HepG2 (cell line): ENCODE measurements around the gene GGTLC2. TPM values are rescaled to one million over a fixed set of nuclear protein-coding genes. Genes with fewer than 3 reads are reported as not detected.
"Not testable (repeated sequence)": the region's sequence is repeated elsewhere in the genome, so short reads cannot be mapped to it uniquely, and the experiment has no call there.

Experiments used
- ATAC-seq: fragments of 200-7000 bp; cut with Tn5 transposase; 3 replicates; pipeline ENCODE4 v1.9.1; 2020; ENCODE audit warnings: mild to moderate bottlenecking, moderate library complexity
- BruUV-seq: library from RNA; stranded (reverse); fragments of 400-500 nt; replicated peaks from 2 replicates; lab custom pipeline; 2021; lab: Mats Ljungman, UMichigan
- CTCF ChIA-PET: fragments of 300-600 bp; formaldehyde crosslinking; extraction: SDS; loops from one replicate; lab custom pipeline; 2021; ENCODE audit warnings: low total read pairs, inconsistent platforms, low intra/inter-chr PET ratio; lab: Yijun Ruan, JAX
- POLR2A ChIA-PET: fragments of 350-600 bp; sonication (Branson Sonifier 250); formaldehyde crosslinking; loops from one replicate; lab custom pipeline; 2020; ENCODE audit warnings: antibody characterized with exemption, inconsistent platforms; lab: Yijun Ruan, JAX
- DNase-seq: peaks from one replicate; pipeline ENCODE4 v3.0.0-alpha.2; 2015; ENCODE audit warnings: low spot score
- FAIRE-seq: peaks from 3 replicates; lab custom pipeline; 2011; peaks lifted over from hg19 to GRCh38; lab: Jason Lieb, UNC
- H2AFZ ChIP-seq: one replicate; pipeline ENCODE4 v1.6.1; 2011; ENCODE audit warnings: low read length, inconsistent platforms
- H3K27ac ChIP-seq: fragments of 300-600 bp; 3 replicates; pipeline ENCODE4 v1.8.0; 2011; ENCODE audit warnings: mixed run types, mild to moderate bottlenecking, mixed read lengths, low read length, inconsistent platforms; ENCODE audit not compliant: insufficient read depth; ENCODE audit errors: extremely low read length
- H3K27me3 ChIP-seq, 2 experiments: fragments of 200-600 bp in 1 of 2; 2 replicates in 1 of 2; 3 replicates in 1 of 2; pipeline versions ENCODE4 v1.6.0 to v1.8.0; 2011; ENCODE audit warnings: low read length in 2 of 2, mild to moderate bottlenecking in 2 of 2, moderate library complexity in 2 of 2, inconsistent platforms in 1 of 2; ENCODE audit not compliant: insufficient read depth in 2 of 2, control insufficient read depth in 1 of 2
- H3K36me3 ChIP-seq, 2 experiments: fragments of 200-600 bp in 1 of 2; replicated peaks in 1 of 2; 2 replicates in 1 of 2; 3 replicates in 1 of 2; pipeline versions ENCODE4 v1.5.1 to v1.8.0; 2011; ENCODE audit warnings: low read length in 2 of 2, inconsistent platforms in 1 of 2; ENCODE audit not compliant: insufficient read depth in 2 of 2, control insufficient read depth in 1 of 2
- H3K4me1 ChIP-seq: 2 replicates; pipeline ENCODE4 v1.5.1; 2012; ENCODE audit warnings: low read length, inconsistent platforms; ENCODE audit not compliant: insufficient read depth
- H3K4me2 ChIP-seq: 2 replicates; pipeline ENCODE4 v1.6.0; 2011; ENCODE audit warnings: low read depth, low read length, inconsistent platforms
- H3K4me3 ChIP-seq, 3 experiments: fragments of 200-600 bp in 1 of 3; sonication (generic), shearing (Covaris generic) in 1 of 3; replicated peaks in 1 of 3; 2 replicates each; pipeline ENCODE4 v1.5.1; 2011 to 2016; ENCODE audit warnings: low read length in 3 of 3, inconsistent platforms in 2 of 3, low read depth in 2 of 3, mild to moderate bottlenecking in 2 of 3, control low read depth in 1 of 3, mixed read lengths in 1 of 3; ENCODE audit not compliant: insufficient read depth in 1 of 3
- H3K79me2 ChIP-seq: one replicate; pipeline ENCODE4 v1.6.1; 2011; ENCODE audit warnings: low read length, inconsistent platforms; ENCODE audit not compliant: insufficient read depth
- H3K9ac ChIP-seq: 2 replicates; pipeline ENCODE4 v1.6.0; 2011; ENCODE audit warnings: mild to moderate bottlenecking, low read depth, low read length, inconsistent platforms; ENCODE audit not compliant: insufficient read depth
- H3K9me3 ChIP-seq: 2 replicates; pipeline ENCODE4 v1.5.1; 2012; ENCODE audit warnings: mild to moderate bottlenecking, low read length
- H4K20me1 ChIP-seq: 2 replicates; pipeline ENCODE4 v1.6.0; 2011; ENCODE audit warnings: inconsistent platforms, mild to moderate bottlenecking, low read length, moderate library complexity; ENCODE audit not compliant: insufficient read depth
- PAXIP1 ChIP-seq: sonication (generic); formaldehyde crosslinking; conservative IDR thresholded peaks from 2 replicates; pipeline ENCODE4 v1.4.0; 2020; ENCODE audit warnings: mild to moderate bottlenecking, missing genetic modification reagents, moderate library complexity
- POGZ ChIP-seq: sonication (generic); formaldehyde crosslinking; IDR thresholded peaks from 2 replicates; pipeline ENCODE4 v1.4.0; 2020; ENCODE audit warnings: mild to moderate bottlenecking, missing genetic modification reagents
- REPIN1 ChIP-seq: sonication (generic); formaldehyde crosslinking; IDR thresholded peaks from 2 replicates; pipeline ENCODE4 v1.8.0; 2022; ENCODE audit warnings: missing genetic modification reagents, low read depth, mild to moderate bottlenecking, borderline replicate concordance
- ZNF138 ChIP-seq: sonication (generic); formaldehyde crosslinking; IDR thresholded peaks from 2 replicates; pipeline ENCODE4 v1.5.0; 2020; ENCODE audit warnings: mild to moderate bottlenecking, low read depth, missing genetic modification reagents
- ZNF33A ChIP-seq: sonication (generic); formaldehyde crosslinking; IDR thresholded peaks from 2 replicates; pipeline ENCODE4 v1.5.1; 2020; ENCODE audit warnings: missing genetic modification reagents, mild to moderate bottlenecking, moderate library complexity, borderline replicate concordance
- ZNF629 ChIP-seq: sonication (generic); formaldehyde crosslinking; conservative IDR thresholded peaks from 2 replicates; pipeline ENCODE4 v1.5.0; 2020; ENCODE audit warnings: missing genetic modification reagents
- WGBS: methylation state at CpG from one replicate; pipeline ENCODE4 v1.1.6; 2017; ENCODE audit warnings: low lambda C conversion rate; 5-methylcytosine and 5-hydroxymethylcytosine counted together
- in situ Hi-C: cut with HindIII; loops from 2 replicates; pipeline ENCODE4 v1.10.0; 2017; ENCODE audit warnings: low pct_unique_long_range_greater_than_20kb; ENCODE audit not compliant: extremely low pct_ligation_motif_present
- intact Hi-C: fragments of 100-400 bp; cut with micrococcal nuclease; formaldehyde crosslinking; loops from one replicate; pipeline ENCODE4 v1.10.0; 2022; ENCODE audit not compliant: unreplicated experiment
- polyA plus RNA-seq, 8 experiments: library from polyadenylated mRNA; depleted of rRNA in 3 of 8; stranded (reverse) in 7 of 8; unstranded in 1 of 8; fragments of >200 nt; fragmentation: Illumina TruSeq in 4 of 8; extraction: Trizol in 4 of 8; gene quantifications; 2 replicates each; pipeline versions ENCODE4 v1.2.1 to v1.2.3, GENCODE V29; 2011 to 2016; ENCODE audit warnings: low read depth in 4 of 8, missing spikeins in 1 of 8, mixed read lengths in 1 of 8; ENCODE audit not compliant: insufficient read depth in 1 of 8
- total RNA-seq, 5 experiments: library from RNA; depleted of rRNA; stranded (reverse); fragments of >200 nt; fragmentation: Illumina TruSeq; extraction: Trizol; gene quantifications; 2 replicates each; pipeline ENCODE4 v1.2.3, GENCODE V29; 2016; ENCODE audit warnings: low read depth in 1 of 5

GGTLC2 gene
- total and polyA plus RNA-seq, 2 of the 13 experiments (the other 11 are each of a cell fraction or from before 2014, with no cell fraction given): not detected

- TF ChIP-seq PAXIP1 (CRISPR knock-in tag) (no peak), ZNF138 (no peak), POGZ (CRISPR knock-in tag) (no peak), ZNF629 (no peak)
Observed at GRCh38 chr22:22618923-22619322, 25.5 kb upstream of the GGTLC2 start (continued).

GRCh38 chr22:22619765-22620414 is 24.5 kb upstream of the GGTLC2 start:
- H3K4me3 ChIP-seq: no peak overlapping the region
- intact Hi-C loops (no loop called here), in situ Hi-C loops (no loop called here)
- no TSS peak for BruUV-seq
- H2AFZ ChIP-seq: no peak overlapping the region
- H3K79me2 ChIP-seq: no peaks in the 10 kb centered on the region
- H3K27ac ChIP-seq: no peak overlapping the region
- no peak overlapping the region for H3K9ac ChIP-seq
- no peak overlapping the region for H3K4me2 ChIP-seq
- POLR2A ChIA-PET: no interaction called here
- H3K36me3 ChIP-seq: no peaks in the 10 kb centered on the region
- H3K27me3 ChIP-seq: peaks cover 1 to 22% of the 10 kb centered on the region in 2 experiments; a peak in 2 of 5 replicates
- no peaks in the 10 kb centered on the region for H3K9me3 ChIP-seq
- no peak for TF ChIP-seq REPIN1
- TF ChIP-seq ZNF33A (CRISPR knock-in tag): no peak
- 0% methylated on average over 3 of the region's 3 CpGs for WGBS
- no peak for DNase-seq
- 0 out of 2 replicates have a peak, but pooled peaks cover 4% of the 10 kb centered on the region for H4K20me1 ChIP-seq
- no peaks in the 10 kb centered on the region for H3K4me1 ChIP-seq
- no peak for ATAC-seq
- CTCF ChIA-PET: no interaction called here
- FAIRE-seq: no peak

- H3K4me3 ChIP-seq, H3K36me3 ChIP-seq, in situ Hi-C loops, POLR2A ChIA-PET, H3K4me1 ChIP-seq, H3K79me2 ChIP-seq, H3K4me2 ChIP-seq, DNase-seq, intact Hi-C loops, H3K9me3 ChIP-seq, ATAC-seq, H2AFZ ChIP-seq, FAIRE-seq, H3K9ac ChIP-seq, H3K27ac ChIP-seq, BruUV-seq, CTCF ChIA-PET, H4K20me1 ChIP-seq, H3K27me3 ChIP-seq: not testable (repeated sequence)
- 0% methylated on average over 2 of the region's 18 CpGs for WGBS
Observed at GRCh38 chr22:22628546-22629495, 15.6 kb upstream of the GGTLC2 start.
